A673 (cell line): ENCODE data around the gene TMPRSS2. TPM values are rescaled to one million over a fixed set of nuclear protein-coding genes. Genes with fewer than 3 reads are reported as not detected.

Experiments used
- BruUV-seq: library from RNA; stranded (reverse); fragments of 400-500 nt; replicated peaks from 2 replicates; lab custom pipeline; 2021; lab: Mats Ljungman, UMichigan
- CTCF ChIA-PET: fragments of 300-600 bp; sonication (Branson Sonifier 250); formaldehyde crosslinking; loops from one replicate; lab custom pipeline; 2022; ENCODE audit warnings: antibody characterized with exemption; lab: Charles Lee
- POLR2A ChIA-PET: fragments of 300-600 bp; sonication (Branson Sonifier 250); formaldehyde crosslinking; loops from one replicate; lab custom pipeline; 2022; ENCODE audit warnings: antibody characterized with exemption; ENCODE audit not compliant: low non-redundant PET; lab: Charles Lee
- DNase-seq: peaks from one replicate; pipeline ENCODE4 v3.0.0-alpha.2; 2015; ENCODE audit warnings: low spot score
- H3K27ac ChIP-seq: fragments of 200-600 bp; sonication (generic); 2 replicates; pipeline ENCODE4 v1.5.1; 2016; ENCODE audit warnings: mixed run types, low read depth, mild to moderate bottlenecking, mixed read lengths, antibody characterized with exemption, low read length; ENCODE audit not compliant: poor library complexity, severe bottlenecking
- H3K27me3 ChIP-seq: fragments of 200-600 bp; sonication (generic); replicated peaks from 2 replicates; pipeline ENCODE4 v1.6.1; 2017; ENCODE audit warnings: mixed run types, low read depth, mild to moderate bottlenecking, mixed read lengths, antibody characterized with exemption, low read length; ENCODE audit not compliant: insufficient read depth, poor library complexity
- H3K36me3 ChIP-seq: fragments of 200-600 bp; sonication (generic); 2 replicates; pipeline ENCODE4 v1.6.1; 2016; ENCODE audit warnings: mixed run types, mild to moderate bottlenecking, mixed read lengths, antibody characterized with exemption, low read length; ENCODE audit not compliant: insufficient read depth, poor library complexity, severe bottlenecking
- H3K4me1 ChIP-seq: fragments of 200-600 bp; sonication (generic); 2 replicates; pipeline ENCODE4 v1.6.1; 2017; ENCODE audit warnings: mixed run types, mild to moderate bottlenecking, mixed read lengths, antibody characterized with exemption, low read length; ENCODE audit not compliant: insufficient read depth, poor library complexity, severe bottlenecking
- H3K4me3 ChIP-seq: fragments of 200-600 bp; sonication (generic); 2 replicates; pipeline ENCODE4 v1.5.1; 2016; ENCODE audit warnings: low read depth, mixed run types, mild to moderate bottlenecking, mixed read lengths, low read length; ENCODE audit not compliant: poor library complexity, severe bottlenecking
- H3K9me3 ChIP-seq: fragments of 200-600 bp; sonication (generic); 2 replicates; pipeline ENCODE4 v1.6.1; 2016; ENCODE audit warnings: mixed run types, low read depth, mild to moderate bottlenecking, mixed read lengths, antibody characterized with exemption, low read length; ENCODE audit not compliant: poor library complexity, severe bottlenecking
- CTCF ChIP-seq: fragments of 300-800, 200-600 bp; sonication (generic); conservative IDR thresholded peaks from 2 replicates; pipeline ENCODE4 v1.5.1; 2017; ENCODE audit warnings: low read depth, mild to moderate bottlenecking, antibody characterized with exemption, low read length, moderate library complexity, mixed read lengths
- EZH2 ChIP-seq: fragments of 200-600 bp; sonication (generic); IDR thresholded peaks from 2 replicates; pipeline ENCODE4 v1.6.1; 2017; ENCODE audit warnings: borderline replicate concordance, low read depth, mild to moderate bottlenecking, mixed read lengths, antibody characterized with exemption, low read length; ENCODE audit not compliant: poor library complexity, severe bottlenecking
- intact Hi-C: fragments of 100-400 bp; cut with micrococcal nuclease; formaldehyde crosslinking; loops from one replicate; pipeline ENCODE4 v1.10.0; 2022; ENCODE audit not compliant: unreplicated experiment
- total RNA-seq: library from RNA; stranded (reverse); gene quantifications from 2 replicates; pipeline ENCODE4 v1.2.3, GENCODE V29; 2021

TMPRSS2 gene
- total RNA-seq, 1 experiment from 2014 or later: not detected

- Histone ChIP-seq H3K36me3 (no peaks in the 10 kb centered on the region), H3K27me3 (peaks cover 21% of the 10 kb centered on the region), H3K9me3 (no peaks in the 10 kb centered on the region), H3K4me1 (no peaks in the 10 kb centered on the region), H3K4me3 (no peak overlapping the region), H3K27ac (no peak overlapping the region)
- DNase-seq: no peak
- ChIA-PET POLR2A (no interaction called here), CTCF (no interaction called here)
- no TSS peak for BruUV-seq
- intact Hi-C loops: no loop called here
- TF ChIP-seq EZH2: no peak
- TF ChIP-seq CTCF: no peak
These were observed 40.8 kb upstream of the TMPRSS2 start for GRCh38 chr21:41548781-41549180.

- TF ChIP-seq CTCF (no peak), EZH2 (no peak)
- BruUV-seq: no TSS peak
- Histone ChIP-seq H3K36me3 (no peaks in the 10 kb centered on the region), H3K27me3 (peaks cover 23% of the 10 kb centered on the region), H3K27ac (no peak overlapping the region), H3K4me1 (no peaks in the 10 kb centered on the region), H3K4me3 (no peak overlapping the region), H3K9me3 (no peaks in the 10 kb centered on the region)
- DNase-seq: no peak
- ChIA-PET POLR2A (no interaction called here), CTCF (no interaction called here)
- intact Hi-C loops: no loop called here
These were observed 39.2 kb upstream of the TMPRSS2 start for GRCh38 chr21:41547111-41547510.

GRCh38 chr21:41545500-41546359 is 37.8 kb upstream of the TMPRSS2 start:
- no peak for DNase-seq
- Histone ChIP-seq H3K4me3 (no peak overlapping the region), H3K36me3 (no peaks in the 10 kb centered on the region), H3K27me3 (peaks cover 23% of the 10 kb centered on the region), H3K9me3 (no peaks in the 10 kb centered on the region), H3K4me1 (no peaks in the 10 kb centered on the region), H3K27ac (no peak overlapping the region)
- POLR2A ChIA-PET: no interaction called here
- no TSS peak for BruUV-seq
- CTCF ChIA-PET: no interaction called here
- no peak for TF ChIP-seq CTCF
- TF ChIP-seq EZH2: no peak
- intact Hi-C loops: no loop called here
